GM12878 (cell line): ENCODE measurements around the gene SELENBP1. TPM values are rescaled to one million over a fixed set of nuclear protein-coding genes. Genes with fewer than 3 reads are reported as not detected.

Source experiments
- ATAC-seq: fragments of 200-7000 bp; cut with Tn5 transposase; 3 replicates; pipeline ENCODE4 v1.9.1; 2020; ENCODE audit warnings: mild to moderate bottlenecking, moderate library complexity
- BruUV-seq: library from RNA; stranded (reverse); fragments of 400-500 nt; replicated peaks from 2 replicates; lab custom pipeline; 2021; lab: Mats Ljungman, UMichigan
- CTCF ChIA-PET: fragments of 300-600 bp; sonication (Branson Sonifier 250); formaldehyde crosslinking; extraction: SDS; loops from one replicate; lab custom pipeline; 2021; ENCODE audit warnings: inconsistent platforms; lab: Yijun Ruan, JAX
- POLR2A ChIA-PET: fragments of 350-600 bp; formaldehyde crosslinking; extraction: SDS; loops from one replicate; lab custom pipeline; 2021; ENCODE audit warnings: inconsistent platforms; lab: Charles Lee
- RAD21 ChIA-PET: fragments of 300-600 bp; sonication (Branson Sonifier 250); formaldehyde crosslinking; loops from one replicate; lab custom pipeline; 2023; ENCODE audit warnings: antibody characterized with exemption; ENCODE audit not compliant: unreplicated experiment; lab: Charles Lee
- SMC1A ChIA-PET: fragments of 300-600 bp; sonication (Branson Sonifier 250); formaldehyde crosslinking; loops from one replicate; lab custom pipeline; 2023; ENCODE audit not compliant: unreplicated experiment, uncharacterized antibody; lab: Charles Lee
- DNase-seq: peaks from one replicate; pipeline ENCODE4 v3.0.0-alpha.2; 2011; ENCODE audit warnings: low read depth, low spot score
- FAIRE-seq: peaks from 3 replicates; lab custom pipeline; 2011; peaks lifted over from hg19 to GRCh38; lab: Jason Lieb, UNC
- H2AFZ ChIP-seq: 2 replicates; pipeline ENCODE4 v1.6.0; 2011; ENCODE audit warnings: low read depth, low read length, control low read depth; ENCODE audit not compliant: control insufficient read depth
- H3K27ac ChIP-seq: 2 replicates; pipeline ENCODE4 v1.5.1; 2011; ENCODE audit warnings: control low read depth; ENCODE audit not compliant: control insufficient read depth, insufficient read depth
- H3K27me3 ChIP-seq, 2 experiments: replicated peaks in 1 of 2; 2 replicates each; pipeline versions ENCODE4 v1.6.0 to v1.6.1; 2011; ENCODE audit warnings: low read length in 1 of 2; ENCODE audit not compliant: control insufficient read depth in 2 of 2, insufficient read depth in 2 of 2
- H3K36me3 ChIP-seq, 2 experiments: 2 replicates each; pipeline ENCODE4 v1.5.1; 2011; ENCODE audit warnings: low read length in 1 of 2; ENCODE audit not compliant: control insufficient read depth in 2 of 2, insufficient read depth in 2 of 2
- H3K4me1 ChIP-seq: 2 replicates; pipeline ENCODE4 v1.6.1; 2011; ENCODE audit warnings: mild to moderate bottlenecking, low read length, moderate library complexity, mixed read lengths; ENCODE audit not compliant: control insufficient read depth, insufficient read depth
- H3K4me2 ChIP-seq: 2 replicates; pipeline ENCODE4 v1.6.0; 2011; ENCODE audit warnings: control low read depth; ENCODE audit not compliant: control insufficient read depth, insufficient read depth
- H3K4me3 ChIP-seq: fragments of 200-600 bp; sonication (generic); 2 replicates; pipeline ENCODE4 v1.5.1; 2016
- H3K79me2 ChIP-seq: 2 replicates; pipeline ENCODE4 v1.6.0; 2011; ENCODE audit warnings: low read length; ENCODE audit not compliant: control insufficient read depth, insufficient read depth
- H3K9ac ChIP-seq: 2 replicates; pipeline ENCODE4 v1.8.0; 2011; ENCODE audit warnings: low read length, control low read depth, mixed read lengths; ENCODE audit not compliant: control insufficient read depth, insufficient read depth
- H3K9me3 ChIP-seq: replicated peaks from 3 replicates; pipeline ENCODE4 v1.5.1; 2011; ENCODE audit warnings: mild to moderate bottlenecking, low read length; ENCODE audit not compliant: control insufficient read depth, insufficient read depth
- H4K20me1 ChIP-seq: 2 replicates; pipeline ENCODE4 v1.6.0; 2011; ENCODE audit not compliant: control insufficient read depth, insufficient read depth
- CEBPZ ChIP-seq: fragments of 150-350 bp; IDR thresholded peaks from 2 replicates; pipeline ENCODE4 v1.6.1; 2016; ENCODE audit warnings: low read depth, low read length
- ELK1 ChIP-seq: IDR thresholded peaks from 2 replicates; pipeline ENCODE4 v1.6.1; 2012; ENCODE audit warnings: low read depth, low read length, improper control_type of control experiment
- EP300 ChIP-seq, 2 experiments: fragments of 150-350 bp in 1 of 2; IDR thresholded peaks; 2 replicates each; pipeline ENCODE4 v1.6.1; 2011 to 2012; ENCODE audit warnings: low read depth in 2 of 2, low read length in 2 of 2, borderline replicate concordance in 1 of 2, improper control_type of control experiment in 1 of 2, inconsistent platforms in 1 of 2; ENCODE audit not compliant: control insufficient read depth in 1 of 2
- IKZF1 ChIP-seq: fragments of 450-650 bp; conservative IDR thresholded peaks from 2 replicates; pipeline ENCODE4 v1.6.1; 2017; ENCODE audit warnings: antibody characterized with exemption, mild to moderate bottlenecking
- IRF3 ChIP-seq: fragments of 450-650 bp; IDR thresholded peaks from 2 replicates; pipeline ENCODE4 v1.6.1; 2014; ENCODE audit warnings: mild to moderate bottlenecking
- RAD21 ChIP-seq: IDR thresholded peaks from 2 replicates; pipeline ENCODE4 v1.6.1; 2011; ENCODE audit warnings: mild to moderate bottlenecking, low read depth, low read length, moderate library complexity; ENCODE audit not compliant: insufficient read depth
- RUNX3 ChIP-seq: IDR thresholded peaks from 2 replicates; pipeline ENCODE4 v1.6.1; 2012; ENCODE audit warnings: low read length, inconsistent platforms
- SPI1 ChIP-seq: IDR thresholded peaks from 2 replicates; pipeline ENCODE4 v1.6.1; 2011; ENCODE audit warnings: low read depth, mild to moderate bottlenecking, low read length, moderate library complexity, borderline replicate concordance; ENCODE audit not compliant: insufficient read depth
- WGBS: methylation state at CpG from one replicate; pipeline ENCODE4 v1.1.6; 2016; ENCODE audit warnings: low lambda C conversion rate; ENCODE audit not compliant: insufficient replicate concordance, insufficient coverage; ENCODE audit errors: missing lambda C conversion rate; 5-methylcytosine and 5-hydroxymethylcytosine counted together
- in situ Hi-C: fragments of 300-500 bp; cut with MboI; formaldehyde crosslinking; loops from 9 replicates; pipeline ENCODE4 v1.14.3; 2018; ENCODE audit warnings: mixed read lengths
- intact Hi-C: fragments of 100-400 bp; cut with micrococcal nuclease; formaldehyde crosslinking; loops from one replicate; pipeline ENCODE4 v1.14.2; 2022; ENCODE audit not compliant: unreplicated experiment
- polyA plus RNA-seq, 11 experiments: library from polyadenylated mRNA; depleted of rRNA in 4 of 11; unstranded in 6 of 11; stranded (reverse) in 5 of 11; fragments of >200 nt; fragmentation: Nextera tagmentation in 4 of 11; fragmentation: Illumina TruSeq in 1 of 11; extraction: Ambion mirVana in 4 of 11; extraction: Trizol in 1 of 11; gene quantifications; 1 replicate in 1 of 11; 2 replicates in 10 of 11; pipeline versions ENCODE4 v1.2.1 to v1.2.3, GENCODE V29; 2011 to 2016; ENCODE audit warnings: inconsistent platforms in 2 of 11, missing spikeins in 2 of 11, low read depth in 1 of 11
- total RNA-seq, 4 experiments: library from RNA; depleted of rRNA in 3 of 4; stranded (reverse); fragments of >200 nt in 3 of 4; fragmentation: Illumina TruSeq in 1 of 4; extraction: Trizol in 1 of 4; gene quantifications; 2 replicates each; pipeline versions ENCODE4 v1.2.1 to v1.2.3, GENCODE V29; 2013 to 2021

SELENBP1 gene
- total and polyA plus RNA-seq, 10 of the 15 experiments (the other 5 are each of a cell fraction or from before 2014, with no cell fraction given): 0.41 TPM; not detected in 9

- TF ChIP-seq CEBPZ (no peak), RAD21 (no peak), ELK1 (no peak), IRF3 (no peak), IKZF1 (no peak)
Observed at GRCh38 chr1:151367658-151368392, 4.7 kb downstream of the SELENBP1 start (continued).

- no peak overlapping the region for H2AFZ ChIP-seq
- H3K9me3 ChIP-seq: peaks cover 7% of the 10 kb centered on the region
- H3K9ac ChIP-seq: no peak overlapping the region
- no peaks in the 10 kb centered on the region for H3K36me3 ChIP-seq
- in situ Hi-C loops (no loop called here), intact Hi-C loops (no loop called here)
- FAIRE-seq (no peak), DNase-seq (no peak), ATAC-seq (0 out of 3 replicates have a peak, but pooled peaks have one; percentile 16)
- ChIA-PET POLR2A (no interaction called here), CTCF (interaction anchor here (1.6 kb wide), 1 partner anchor 24 kb away, joined by 4 read pairs; no protein-coding TSS in a partner anchor), SMC1A (no interaction called here), RAD21 (no interaction called here)
- WGBS: 15% methylated on average over 4 of the region's 4 CpGs
- no peak overlapping the region for H3K4me3 ChIP-seq
- H4K20me1 ChIP-seq: no peaks in the 10 kb centered on the region
- H3K27me3 ChIP-seq: no peaks in the 10 kb centered on the region
- BruUV-seq: no TSS peak
- no peak overlapping the region for H3K4me2 ChIP-seq
- no peaks in the 10 kb centered on the region for H3K4me1 ChIP-seq
- no peak overlapping the region for H3K27ac ChIP-seq
- TF ChIP-seq RUNX3 (no peak), SPI1 (no peak), EP300 (IDR thresholded peaks at IDR 0.05; ENCODE audit: borderline replicate concordance in 1 of 2, control insufficient read depth in 1 of 2, low read depth in 2 of 2, low read length in 2 of 2) (no peak)
- H3K79me2 ChIP-seq: no peaks in the 10 kb centered on the region
Observed at GRCh38 chr1:151364996-151365395, 7.5 kb downstream of the SELENBP1 start.
